Measurements from ENCODE around the gene UQCRC1.

Gene UQCRC1

DNA sequence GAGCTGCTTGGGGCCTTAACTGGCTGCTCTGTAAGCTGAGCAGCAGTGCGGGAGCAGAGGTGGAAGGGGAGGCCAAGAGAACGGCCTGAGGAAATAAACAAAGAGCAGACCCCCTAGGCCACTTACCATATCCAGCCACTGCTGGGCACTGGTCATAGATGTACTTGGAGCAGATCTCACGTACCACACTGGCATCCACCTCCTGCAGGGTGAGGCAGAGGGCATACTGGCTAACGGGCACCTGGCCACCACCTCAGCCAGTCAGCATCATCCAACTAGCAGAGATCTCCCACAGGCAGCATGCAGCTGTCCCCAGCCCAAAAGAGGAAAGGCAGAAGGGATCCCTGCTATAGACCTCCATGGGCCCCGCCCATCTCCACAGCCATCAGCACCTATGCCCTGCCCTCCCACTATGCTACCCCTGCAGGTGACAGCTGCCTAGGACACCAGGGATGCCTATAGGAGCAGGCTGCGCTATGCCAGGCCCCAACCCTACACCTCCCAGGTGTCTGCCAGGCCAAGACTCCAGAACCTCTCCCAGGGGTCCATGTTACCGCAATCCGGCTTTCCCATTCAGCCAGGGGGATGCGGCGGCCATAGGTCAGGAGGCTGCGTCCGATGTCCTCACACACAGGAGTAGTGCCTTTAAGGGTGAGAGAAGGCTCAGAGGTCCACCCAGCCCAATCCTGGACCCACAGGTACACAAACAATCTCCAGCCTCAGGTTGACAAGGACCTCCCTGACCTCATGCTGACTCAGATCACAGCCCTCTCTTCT lies 9.7 kb downstream of the UQCRC1 start:
- TF ChIP-seq, protein P1, sequence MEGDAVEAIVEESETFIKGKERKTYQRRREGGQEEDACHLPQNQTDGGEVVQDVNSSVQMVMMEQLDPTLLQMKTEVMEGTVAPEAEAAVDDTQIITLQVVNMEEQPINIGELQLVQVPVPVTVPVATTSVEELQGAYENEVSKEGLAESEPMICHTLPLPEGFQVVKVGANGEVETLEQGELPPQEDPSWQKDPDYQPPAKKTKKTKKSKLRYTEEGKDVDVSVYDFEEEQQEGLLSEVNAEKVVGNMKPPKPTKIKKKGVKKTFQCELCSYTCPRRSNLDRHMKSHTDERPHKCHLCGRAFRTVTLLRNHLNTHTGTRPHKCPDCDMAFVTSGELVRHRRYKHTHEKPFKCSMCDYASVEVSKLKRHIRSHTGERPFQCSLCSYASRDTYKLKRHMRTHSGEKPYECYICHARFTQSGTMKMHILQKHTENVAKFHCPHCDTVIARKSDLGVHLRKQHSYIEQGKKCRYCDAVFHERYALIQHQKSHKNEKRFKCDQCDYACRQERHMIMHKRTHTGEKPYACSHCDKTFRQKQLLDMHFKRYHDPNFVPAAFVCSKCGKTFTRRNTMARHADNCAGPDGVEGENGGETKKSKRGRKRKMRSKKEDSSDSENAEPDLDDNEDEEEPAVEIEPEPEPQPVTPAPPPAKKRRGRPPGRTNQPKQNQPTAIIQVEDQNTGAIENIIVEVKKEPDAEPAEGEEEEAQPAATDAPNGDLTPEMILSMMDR (conservative IDR thresholded peaks at IDR 0.05; ENCODE audit: control insufficient read depth, insufficient read depth, low read depth, low read length) = no peak
- no peak for DNase-seq (ENCODE audit: low read depth)
- no peak overlapping the region for H3K4me3 ChIP-seq (ENCODE audit: control insufficient read depth, low read depth, low read length)

DNA sequence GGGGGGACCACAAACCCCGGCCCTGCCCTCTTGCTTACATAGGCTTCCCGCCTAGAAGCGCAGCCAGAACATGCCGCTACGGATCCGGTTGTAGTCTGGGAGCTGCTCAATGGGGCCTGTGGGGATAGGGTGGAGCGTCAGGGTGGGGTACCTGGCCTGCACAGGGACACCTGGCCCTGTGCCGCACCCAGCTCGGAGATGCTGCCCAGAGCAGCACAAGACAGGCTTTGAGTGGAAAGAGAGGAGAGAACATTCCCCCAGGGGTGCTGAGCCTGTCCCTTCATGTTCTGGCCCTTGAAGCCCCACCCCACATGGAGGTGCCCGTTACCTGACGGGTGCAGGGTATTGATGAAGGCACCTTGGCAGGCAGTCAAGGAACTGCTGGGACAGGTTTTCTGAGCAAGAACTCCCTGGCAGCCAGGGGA lies 10.4 kb downstream of the UQCRC1 start:
- no peak overlapping the region for H3K4me3 ChIP-seq (ENCODE audit: control insufficient read depth, low read depth, low read length)
- TF ChIP-seq, protein P1 (conservative IDR thresholded peaks at IDR 0.05; ENCODE audit: control insufficient read depth, insufficient read depth, low read depth, low read length) = no peak
- no peak for DNase-seq (ENCODE audit: low read depth)

DNA sequence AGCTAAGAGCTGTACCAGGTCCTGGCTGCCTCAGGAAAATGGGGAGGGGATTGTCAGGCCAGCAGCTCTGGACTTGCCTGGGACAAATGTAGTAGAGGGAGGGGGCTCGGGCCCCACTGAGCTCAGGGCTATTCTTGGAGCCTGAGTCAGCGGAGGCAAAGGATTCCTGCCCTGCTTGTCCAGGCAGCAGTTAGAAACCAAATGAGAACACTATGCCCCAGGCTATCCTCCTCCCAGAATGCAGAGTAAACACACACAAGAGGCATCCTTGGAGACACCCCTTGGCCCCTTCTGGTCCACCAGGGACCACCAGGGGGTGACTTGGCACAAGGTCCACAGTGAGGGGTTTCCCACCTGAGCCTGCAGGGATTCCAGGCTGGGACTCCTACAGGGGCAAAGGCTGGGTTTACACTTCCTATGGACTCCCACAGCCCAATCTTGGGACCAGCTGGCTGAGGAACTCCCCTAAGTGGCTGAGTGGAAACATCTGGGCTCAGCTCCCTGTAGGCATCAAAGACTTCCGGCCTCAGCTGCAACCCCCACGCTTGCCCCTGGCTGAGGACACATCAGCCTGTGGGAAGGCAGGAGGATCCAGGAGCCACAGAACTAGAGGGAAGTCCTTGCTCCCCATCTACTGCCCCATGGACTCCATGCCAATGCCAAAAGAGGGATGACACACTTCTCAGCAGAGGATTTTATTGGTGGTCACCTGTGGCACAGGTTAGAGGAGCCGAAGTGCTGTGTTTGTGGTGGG lies 10.9 kb downstream of the UQCRC1 start:
- DNase-seq (ENCODE audit: low read depth) = peak; percentile 92
- TF ChIP-seq, protein P1 (conservative IDR thresholded peaks at IDR 0.05; ENCODE audit: control insufficient read depth, insufficient read depth, low read depth, low read length) = no peak
- H3K4me3 ChIP-seq (ENCODE audit: control insufficient read depth, low read depth, low read length) = no peak overlapping the region

DNA sequence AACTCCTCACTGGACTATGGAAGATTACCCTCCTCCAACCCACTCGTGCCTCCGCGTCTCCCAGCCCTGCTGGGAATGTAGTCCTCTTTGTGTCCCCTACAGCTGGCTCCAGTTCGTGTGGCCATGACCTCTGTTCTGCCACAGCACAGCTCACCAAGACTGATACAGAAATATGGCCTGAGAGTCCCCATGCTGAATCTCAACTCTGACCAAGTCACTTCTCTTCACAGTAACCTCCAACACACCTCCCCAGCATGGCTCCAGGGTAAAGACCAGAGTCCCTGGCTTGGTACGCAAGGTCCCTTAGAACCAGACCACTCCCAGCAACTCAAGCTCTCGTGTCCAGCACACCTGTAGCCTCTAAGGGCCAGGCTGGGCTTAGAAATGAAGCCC lies 12.0 kb downstream of the UQCRC1 start:
- H3K4me3 ChIP-seq (ENCODE audit: control insufficient read depth, low read depth, low read length) = no peak overlapping the region
- DNase-seq (ENCODE audit: low read depth) = no peak

DNA sequence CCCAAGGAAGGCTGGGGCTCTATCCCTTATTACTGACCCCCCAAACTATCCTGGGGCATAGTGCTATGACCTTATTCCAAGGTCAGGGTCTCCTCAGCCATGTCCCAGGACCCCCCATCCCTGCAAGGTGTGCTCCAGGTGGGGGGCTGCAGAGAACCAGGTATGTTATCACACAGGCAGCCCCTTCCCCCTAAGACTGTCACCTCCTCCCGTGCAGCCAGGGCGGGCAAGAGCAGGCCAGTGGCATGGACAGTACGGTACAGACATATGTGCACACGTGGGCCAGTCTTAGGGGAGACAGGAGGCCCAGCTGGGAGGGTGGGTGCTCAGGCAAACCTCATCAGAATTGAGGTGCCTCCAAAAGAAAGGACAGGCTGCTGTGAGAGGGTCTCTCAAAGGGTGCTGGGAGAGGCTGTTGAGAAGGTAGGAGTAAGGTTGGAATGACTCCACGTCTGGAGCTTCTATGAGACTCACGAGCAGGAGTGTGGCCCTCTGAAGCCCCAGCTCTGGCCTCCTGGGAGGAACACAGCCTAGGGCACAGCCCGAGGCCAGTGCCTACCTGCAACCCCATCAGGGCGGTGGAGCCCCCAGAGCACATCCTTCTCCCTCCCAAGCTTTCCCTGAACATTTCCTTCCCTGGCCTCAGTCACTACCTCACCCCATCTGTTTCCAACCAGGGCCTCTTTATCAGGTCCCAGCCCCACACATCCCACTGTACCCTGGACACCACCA lies 12.6 kb downstream of the UQCRC1 start:
- TF ChIP-seq, protein P1 (conservative IDR thresholded peaks at IDR 0.05; ENCODE audit: control insufficient read depth, insufficient read depth, low read depth, low read length) = no peak
- DNase-seq (ENCODE audit: low read depth) = no peak
- no peak overlapping the region for H3K4me3 ChIP-seq (ENCODE audit: control insufficient read depth, low read depth, low read length)

More for the DNA sequence above, 12.0 kb downstream of the UQCRC1 start:
- TF ChIP-seq, protein P1 (conservative IDR thresholded peaks at IDR 0.05; ENCODE audit: control insufficient read depth, insufficient read depth, low read depth, low read length) = no peak

DNA sequence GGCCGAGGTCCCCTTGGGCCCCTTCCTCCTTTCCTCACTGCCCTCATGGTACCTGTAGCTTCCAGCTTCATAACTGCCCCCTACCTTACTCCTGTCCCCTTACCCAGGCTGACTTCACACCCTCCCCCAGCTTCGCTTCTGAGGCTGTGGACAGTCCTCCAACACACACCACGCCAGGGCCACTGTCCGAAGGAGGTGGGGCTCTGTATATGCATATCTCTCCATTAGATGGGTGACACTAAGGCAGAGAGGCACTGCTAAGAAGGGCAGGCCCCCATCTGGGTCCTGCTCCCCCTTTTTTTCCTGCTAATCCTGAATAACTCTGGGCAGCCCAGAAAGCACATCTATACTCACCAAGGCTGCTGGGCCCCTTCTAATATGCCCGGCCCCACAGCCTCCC lies 13.3 kb downstream of the UQCRC1 start:
- TF ChIP-seq, protein P1 (conservative IDR thresholded peaks at IDR 0.05; ENCODE audit: control insufficient read depth, insufficient read depth, low read depth, low read length) = no peak
- H3K4me3 ChIP-seq (ENCODE audit: control insufficient read depth, low read depth, low read length) = no peak overlapping the region
- DNase-seq (ENCODE audit: low read depth) = no peak

All from fibroblast of mammary gland (primary cell).